Peyer's patch (tissue), 4 donors: Measurements from ENCODE around the gene SEC61A2. TPM values are rescaled to one million over a fixed set of nuclear protein-coding genes. Genes with fewer than 3 reads are reported as not detected.

Source experiments
- DNase-seq, 3 donors: peaks; one replicate each; pipeline ENCODE4 v3.0.0-alpha.2; 2017 to 2019
- H3K27ac ChIP-seq, 4 donors: fragments of 200-600 bp; sonication (generic); one replicate each; pipeline ENCODE4 v1.5.1; 2016 to 2019
- H3K27me3 ChIP-seq, 2 donors: fragments of 200-600 bp; sonication (generic); one replicate each; pipeline ENCODE4 v1.5.1; 2019
- H3K36me3 ChIP-seq, 3 donors: fragments of 200-600 bp; sonication (generic); one replicate each; pipeline ENCODE4 v1.5.1; 2016 to 2019
- H3K4me1 ChIP-seq, 4 donors: fragments of 200-600 bp; sonication (generic); one replicate each; pipeline ENCODE4 v1.5.1; 2016 to 2019
- H3K4me3 ChIP-seq, 4 donors: fragments of 200-600 bp; sonication (generic); 1 replicate in 3 of 4; 2 replicates in 1 of 4; pipeline ENCODE4 v1.5.1; 2016 to 2019; ENCODE audit warnings: mild to moderate bottlenecking in 1 of 4
- H3K9me3 ChIP-seq, 4 donors: fragments of 200-600 bp; sonication (generic); one replicate each; pipeline ENCODE4 v1.5.1; 2016 to 2019; ENCODE audit warnings: mild to moderate bottlenecking in 1 of 4
- POLR2A ChIP-seq, 2 donors: fragments of 450-650 bp; IDR thresholded peaks; one replicate each; pipeline ENCODE4 v1.5.1; 2017; ENCODE audit warnings: antibody characterized with exemption in 2 of 2, mild to moderate bottlenecking in 2 of 2, moderate library complexity in 2 of 2
- total RNA-seq, 4 donors: library from RNA; depleted of rRNA; stranded (reverse); fragments of >200 nt; gene quantifications; one replicate each; pipeline ENCODE4 v1.1.0, GENCODE V29; 2016
- TF ChIP-seq, protein P1 (sequence below), 6 experiments: fragments of 450-650 bp in 4 of 6; fragments of 200-600 bp in 2 of 6; sonication (generic) in 1 of 6; IDR thresholded peaks; one replicate each; pipeline ENCODE4 v1.5.1; 2017 to 2019; ENCODE audit warnings: antibody characterized with exemption in 6 of 6, mild to moderate bottlenecking in 3 of 6, moderate library complexity in 1 of 6

SEC61A2 gene
- total RNA-seq, 4 donors from 2014 or later = 1.4 to 8.3 (median 5.2) TPM

DNA sequence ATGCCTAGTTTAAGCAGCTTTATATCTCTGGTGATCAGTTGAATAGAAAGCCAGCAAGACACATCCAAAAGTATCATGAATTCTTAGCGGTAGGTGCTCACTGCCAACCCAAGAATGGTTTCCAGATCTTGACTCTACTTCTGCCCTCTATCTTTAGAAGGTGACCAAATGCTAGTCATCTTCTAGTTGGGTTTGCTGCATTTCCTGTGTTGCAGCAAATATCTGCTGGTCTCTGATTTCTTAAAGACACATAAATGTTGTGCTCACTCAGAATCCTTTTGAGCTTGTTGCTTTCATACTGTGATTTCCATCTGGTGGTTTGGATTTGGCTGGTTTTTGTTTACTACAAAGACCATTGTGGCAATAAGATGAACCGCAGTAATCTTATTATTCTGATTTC, 68.7 kb downstream of the SEC61A2 start:
- Histone ChIP-seq H3K36me3 (peaks cover 0 to 41% (median 0%) of the 10 kb centered on the region in 3 donors), H3K4me1 (peaks cover 0 to 25% (median 12%) of the 10 kb centered on the region in 4 donors), H3K9me3 (no peaks in the 10 kb centered on the region), H3K4me3 (no peak overlapping the region), H3K27ac (no peak overlapping the region), H3K27me3 (no peaks in the 10 kb centered on the region)
- no peak for DNase-seq
- TF ChIP-seq, protein P1, sequence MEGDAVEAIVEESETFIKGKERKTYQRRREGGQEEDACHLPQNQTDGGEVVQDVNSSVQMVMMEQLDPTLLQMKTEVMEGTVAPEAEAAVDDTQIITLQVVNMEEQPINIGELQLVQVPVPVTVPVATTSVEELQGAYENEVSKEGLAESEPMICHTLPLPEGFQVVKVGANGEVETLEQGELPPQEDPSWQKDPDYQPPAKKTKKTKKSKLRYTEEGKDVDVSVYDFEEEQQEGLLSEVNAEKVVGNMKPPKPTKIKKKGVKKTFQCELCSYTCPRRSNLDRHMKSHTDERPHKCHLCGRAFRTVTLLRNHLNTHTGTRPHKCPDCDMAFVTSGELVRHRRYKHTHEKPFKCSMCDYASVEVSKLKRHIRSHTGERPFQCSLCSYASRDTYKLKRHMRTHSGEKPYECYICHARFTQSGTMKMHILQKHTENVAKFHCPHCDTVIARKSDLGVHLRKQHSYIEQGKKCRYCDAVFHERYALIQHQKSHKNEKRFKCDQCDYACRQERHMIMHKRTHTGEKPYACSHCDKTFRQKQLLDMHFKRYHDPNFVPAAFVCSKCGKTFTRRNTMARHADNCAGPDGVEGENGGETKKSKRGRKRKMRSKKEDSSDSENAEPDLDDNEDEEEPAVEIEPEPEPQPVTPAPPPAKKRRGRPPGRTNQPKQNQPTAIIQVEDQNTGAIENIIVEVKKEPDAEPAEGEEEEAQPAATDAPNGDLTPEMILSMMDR (IDR thresholded peaks at IDR 0.05) = no peak
- TF ChIP-seq POLR2A (IDR thresholded peaks at IDR 0.05) = no peak

DNA sequence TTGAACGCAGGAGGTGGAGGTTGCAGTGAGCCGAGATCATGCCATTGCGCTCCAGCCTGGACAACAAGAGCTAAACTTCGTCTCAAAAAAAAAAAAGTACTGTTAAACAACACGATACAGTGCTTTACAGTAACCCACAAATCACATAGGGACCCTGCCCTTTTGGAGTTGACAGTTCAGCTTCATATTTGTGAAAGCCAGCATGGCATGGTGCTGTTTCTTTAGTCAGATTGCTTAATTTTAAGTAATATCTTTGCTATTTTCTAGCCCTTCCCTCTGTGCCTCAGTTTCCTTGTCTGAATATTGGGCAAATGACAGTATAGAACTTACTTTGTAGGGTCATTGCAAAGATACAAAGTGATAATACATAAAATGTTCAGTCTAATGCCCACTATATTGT, 71.4 kb downstream of the SEC61A2 start:
- TF ChIP-seq, protein P1 (IDR thresholded peaks at IDR 0.05) = no peak
- TF ChIP-seq POLR2A (IDR thresholded peaks at IDR 0.05) = no peak
- Histone ChIP-seq H3K4me3 (no peak overlapping the region), H3K4me1 (peaks cover 0 to 13% (median 7%) of the 10 kb centered on the region in 4 donors), H3K9me3 (no peaks in the 10 kb centered on the region), H3K36me3 (peaks cover 0 to 51% (median 0%) of the 10 kb centered on the region in 3 donors), H3K27me3 (no peaks in the 10 kb centered on the region), H3K27ac (no peak overlapping the region)
- DNase-seq = no peak

DNA sequence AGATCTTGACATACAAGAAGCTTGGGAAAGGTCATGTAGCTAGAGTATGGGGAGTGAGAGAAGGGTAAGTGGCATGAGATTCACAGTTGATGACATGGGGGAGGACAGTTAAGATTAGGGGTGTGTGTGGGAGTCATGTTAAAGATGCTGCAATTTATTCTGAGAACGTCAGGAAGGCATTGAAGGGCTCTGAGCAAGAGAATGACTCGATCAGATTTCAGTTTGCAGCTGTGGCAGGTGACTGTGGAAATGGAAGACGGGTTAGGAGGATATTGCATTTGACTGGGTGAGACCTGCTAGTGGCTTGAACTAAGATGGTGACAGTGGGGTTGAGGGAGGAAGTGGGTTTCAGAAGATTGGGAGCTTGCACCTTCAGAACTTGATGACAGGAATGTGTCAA, 72.1 kb downstream of the SEC61A2 start:
- peaks cover 0 to 51% (median 0%) of the 10 kb centered on the region in 3 donors for H3K36me3 ChIP-seq
- no peak for DNase-seq

DNA sequence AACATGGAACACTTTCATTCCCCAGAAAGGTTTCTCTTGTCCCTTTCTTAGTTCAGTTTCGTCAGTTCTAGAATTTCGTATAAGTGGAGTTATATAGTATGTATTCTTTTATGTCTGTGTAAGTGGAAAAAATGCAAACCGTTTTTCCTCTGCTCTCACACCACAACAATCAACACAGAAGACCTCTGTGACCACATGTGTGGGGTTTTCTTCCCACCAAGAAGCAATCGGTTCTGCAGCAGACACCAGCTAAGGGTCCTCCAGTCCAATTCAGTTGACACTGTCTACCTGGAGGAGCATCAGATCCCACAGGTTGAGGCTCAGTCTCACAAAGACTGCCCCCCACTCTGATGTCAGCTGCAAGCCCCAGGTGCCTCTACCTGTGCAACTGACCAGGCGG, 72.7 kb downstream of the SEC61A2 start:
- no peak for DNase-seq
- H3K4me3 ChIP-seq = no peak overlapping the region
- no peaks in the 10 kb centered on the region for H3K9me3 ChIP-seq
- no peak overlapping the region for H3K27ac ChIP-seq
- H3K4me1 ChIP-seq = peaks cover 0 to 11% (median 5%) of the 10 kb centered on the region in 4 donors
- no peaks in the 10 kb centered on the region for H3K27me3 ChIP-seq
- TF ChIP-seq, protein P1 (IDR thresholded peaks at IDR 0.05) = no peak
- TF ChIP-seq POLR2A (IDR thresholded peaks at IDR 0.05) = no peak
- H3K36me3 ChIP-seq = peaks cover 0 to 51% (median 0%) of the 10 kb centered on the region in 3 donors

More for the DNA sequence above, 72.1 kb downstream of the SEC61A2 start:
- H3K27me3 ChIP-seq = no peaks in the 10 kb centered on the region
- H3K9me3 ChIP-seq = no peaks in the 10 kb centered on the region
- H3K27ac ChIP-seq = no peak overlapping the region
- TF ChIP-seq, protein P1 (IDR thresholded peaks at IDR 0.05) = no peak
- no peak for TF ChIP-seq POLR2A (IDR thresholded peaks at IDR 0.05)
- H3K4me3 ChIP-seq = no peak overlapping the region
- H3K4me1 ChIP-seq = peaks cover 0 to 13% (median 7%) of the 10 kb centered on the region in 4 donors

DNA sequence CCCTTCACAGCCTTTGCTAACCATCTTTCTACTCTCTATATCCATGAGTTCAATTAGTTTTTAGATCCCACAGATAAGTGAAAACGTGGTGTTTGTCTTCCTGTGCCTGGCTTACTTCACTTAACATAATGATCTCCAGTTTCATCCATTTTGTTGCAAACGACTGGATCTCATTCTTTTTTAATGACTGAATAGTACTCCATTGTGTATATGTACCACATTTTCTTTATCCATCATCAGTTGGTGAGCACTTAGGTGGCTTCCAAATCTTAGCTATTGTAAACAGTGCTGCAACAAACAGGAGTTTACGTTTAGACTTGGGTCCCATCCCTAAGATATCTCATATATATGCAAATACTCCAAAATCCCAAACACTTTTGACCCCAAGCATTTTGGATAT, 75.6 kb downstream of the SEC61A2 start:
- Histone ChIP-seq H3K9me3 (no peaks in the 10 kb centered on the region), H3K27me3 (no peaks in the 10 kb centered on the region), H3K4me1 (no peaks in the 10 kb centered on the region), H3K36me3 (peaks cover 0 to 56% (median 0%) of the 10 kb centered on the region in 3 donors), H3K27ac (no peak overlapping the region), H3K4me3 (no peak overlapping the region)
- no peak for DNase-seq
- TF ChIP-seq, protein P1 (IDR thresholded peaks at IDR 0.05) = no peak
- no peak for TF ChIP-seq POLR2A (IDR thresholded peaks at IDR 0.05)

DNA sequence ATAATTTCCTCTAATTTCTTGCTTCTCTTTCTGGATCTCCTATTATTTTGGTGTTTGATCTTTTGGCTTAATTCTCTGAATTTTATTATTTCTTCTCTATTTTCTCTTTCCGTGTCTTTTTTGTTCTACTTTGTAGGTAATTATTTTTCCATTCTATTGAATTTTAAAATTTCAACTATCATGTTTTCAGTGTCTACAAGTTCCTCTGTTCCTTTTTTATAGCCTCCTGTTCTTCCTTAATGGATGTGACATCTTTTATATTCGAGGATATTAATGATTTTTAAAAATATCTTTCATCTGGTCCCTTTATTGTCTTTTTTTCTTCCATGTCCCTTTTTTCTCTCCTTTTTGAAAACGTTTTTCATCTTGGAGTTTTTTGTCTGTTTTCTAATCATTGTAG, 77.6 kb downstream of the SEC61A2 start:
- DNase-seq = no peak
- TF ChIP-seq, protein P1 (IDR thresholded peaks at IDR 0.05) = no peak
- TF ChIP-seq POLR2A (IDR thresholded peaks at IDR 0.05) = no peak
- no peak overlapping the region for H3K4me3 ChIP-seq
- no peaks in the 10 kb centered on the region for H3K9me3 ChIP-seq
- no peaks in the 10 kb centered on the region for H3K27me3 ChIP-seq
- H3K4me1 ChIP-seq = no peaks in the 10 kb centered on the region
- H3K36me3 ChIP-seq = peaks cover 0 to 57% (median 0%) of the 10 kb centered on the region in 3 donors
- H3K27ac ChIP-seq = no peak overlapping the region
